SK-N-DZ (cell line): ENCODE measurements around the gene GLT1D1.

Experiments
- DNase-seq: peaks from one replicate; pipeline ENCODE4 v3.0.0-alpha.2; 2015; ENCODE audit warnings: low spot score

GLT1D1 gene

GRCh38 chr12:128961957-128962356 is 108.7 kb downstream of the GLT1D1 start:
- DNase-seq, result no peak

DNA sequence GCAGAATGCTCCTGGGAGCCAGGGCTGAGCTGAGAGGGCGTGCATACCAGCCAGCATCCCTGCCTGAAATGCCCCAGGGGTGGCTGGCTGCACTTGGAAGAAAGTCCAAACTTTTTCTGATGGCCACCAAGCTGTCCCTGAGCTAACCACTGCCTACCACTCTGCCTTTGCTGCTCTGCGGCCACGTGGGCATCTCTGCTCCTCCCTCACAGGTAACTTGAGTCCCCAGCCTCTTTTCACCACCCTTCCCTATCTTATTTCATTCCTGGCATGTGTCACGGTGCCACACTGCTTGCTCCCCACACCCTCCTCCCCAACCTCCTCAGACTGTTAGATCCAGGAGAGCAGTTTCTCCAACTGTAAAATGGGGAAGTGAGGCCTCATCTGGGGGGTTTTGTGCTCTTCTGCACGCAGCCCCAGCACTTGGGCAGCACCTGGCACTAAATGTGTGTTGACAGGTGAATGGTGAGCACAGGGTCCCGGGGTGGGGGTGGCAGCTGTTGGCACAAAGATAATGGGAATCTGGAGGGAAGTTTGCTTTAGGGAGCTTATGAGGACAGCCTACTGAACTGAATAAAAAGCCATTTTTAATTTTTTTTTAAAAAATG is 113.0 kb downstream of the GLT1D1 start:
- DNase-seq, result no peak

- DNase-seq, result no peak
Measured at GRCh38 chr12:128968668-128969067, 115.4 kb downstream of the GLT1D1 start.

DNA sequence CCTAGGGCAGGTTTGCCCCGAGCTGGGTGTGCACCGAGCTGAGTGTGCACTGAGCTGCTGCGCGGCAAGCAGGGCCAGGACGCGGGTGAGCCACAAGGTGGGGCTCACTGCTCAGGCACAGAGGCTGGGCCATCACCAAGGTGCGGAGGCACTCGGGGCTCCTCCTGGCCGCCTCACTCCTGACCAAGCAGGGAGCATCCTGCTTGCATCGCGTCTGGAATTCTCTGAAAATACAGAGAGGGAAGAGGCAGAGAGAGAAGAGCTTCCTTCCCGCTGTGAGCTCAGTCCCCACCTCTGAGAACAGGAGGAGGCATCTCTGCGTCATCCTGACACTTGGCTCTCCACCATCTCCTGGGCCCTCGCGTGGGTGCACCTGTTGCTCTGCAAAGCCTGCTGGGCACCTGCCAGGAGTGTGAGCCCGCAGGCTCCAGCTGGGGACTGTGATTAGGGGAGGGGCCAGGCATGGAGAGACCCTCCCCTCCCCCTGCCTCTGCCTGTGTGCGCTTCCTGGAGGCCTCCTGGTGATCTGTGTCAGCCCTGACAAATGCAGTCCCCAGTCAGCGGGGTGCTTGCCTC is 116.3 kb downstream of the GLT1D1 start:
- DNase-seq, result peak; percentile 79

GRCh38 chr12:128970110-128970509 is 116.8 kb downstream of the GLT1D1 start:
- no peak for DNase-seq

DNA sequence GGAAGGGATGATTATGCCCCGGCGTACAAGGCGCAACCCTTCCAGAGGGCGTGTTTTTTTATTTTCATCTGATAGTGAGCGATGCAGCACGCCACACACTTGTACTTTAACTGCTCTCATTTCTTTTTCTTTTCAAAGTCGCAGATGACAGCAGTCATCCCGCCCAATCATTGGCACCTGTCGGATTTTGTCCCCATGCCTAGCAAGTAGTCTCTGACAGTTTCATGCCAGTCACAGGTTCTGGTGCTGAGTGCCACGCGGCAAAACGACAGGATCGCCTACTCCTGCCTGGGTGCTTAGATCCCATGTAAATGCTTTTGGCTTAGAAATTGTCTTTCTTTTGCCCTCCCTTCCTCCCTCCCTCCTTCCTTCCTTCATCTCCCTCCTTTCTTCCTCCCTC is 117.7 kb downstream of the GLT1D1 start:
- no peak for DNase-seq

DNA sequence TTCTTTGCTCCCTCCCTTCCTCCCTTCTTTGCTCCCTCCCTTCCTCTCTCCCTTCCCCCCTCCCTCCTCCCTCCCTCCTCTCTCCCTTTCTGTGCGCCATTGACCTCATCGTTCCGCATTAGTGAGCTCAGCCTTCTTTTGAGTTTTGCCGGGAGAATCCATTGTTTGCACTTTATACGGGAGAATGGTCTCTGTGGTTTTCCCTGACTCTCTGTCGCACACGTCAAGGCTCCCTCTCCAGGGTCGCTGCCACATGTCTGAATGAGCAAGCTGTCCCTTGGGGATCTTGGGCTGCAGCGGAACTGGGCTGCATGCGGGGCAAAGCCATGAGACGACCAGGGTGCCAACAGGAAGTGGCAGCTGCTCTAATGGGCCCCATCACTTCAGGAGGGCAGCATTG is 118.5 kb downstream of the GLT1D1 start:
- DNase-seq, result no peak

- DNase-seq, result no peak
Measured at GRCh38 chr12:128973883-128974681, 120.8 kb downstream of the GLT1D1 start.

DNA sequence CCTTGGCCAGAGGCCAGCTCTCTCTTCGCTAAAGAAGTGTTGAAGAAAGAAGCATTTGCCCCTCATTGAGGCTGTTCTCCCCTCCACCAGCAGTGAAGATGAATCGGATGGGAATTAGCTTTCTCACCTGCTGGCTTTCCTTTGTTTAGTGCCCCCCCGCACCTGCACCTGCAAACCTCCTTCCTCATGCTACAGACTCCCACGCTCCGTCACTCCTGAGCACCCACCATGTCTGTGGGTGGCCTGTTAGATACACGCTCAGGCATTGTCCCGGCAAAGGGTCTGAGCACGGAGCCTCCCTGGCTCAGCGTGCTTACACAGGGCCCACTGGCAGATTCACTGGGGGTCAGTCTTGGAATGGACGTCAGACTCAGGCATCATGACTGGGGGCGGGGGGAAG is 121.6 kb downstream of the GLT1D1 start:
- no peak for DNase-seq

GRCh38 chr12:128976120-128976738 is 123.0 kb downstream of the GLT1D1 start:
- peak; percentile 33 for DNase-seq

DNA sequence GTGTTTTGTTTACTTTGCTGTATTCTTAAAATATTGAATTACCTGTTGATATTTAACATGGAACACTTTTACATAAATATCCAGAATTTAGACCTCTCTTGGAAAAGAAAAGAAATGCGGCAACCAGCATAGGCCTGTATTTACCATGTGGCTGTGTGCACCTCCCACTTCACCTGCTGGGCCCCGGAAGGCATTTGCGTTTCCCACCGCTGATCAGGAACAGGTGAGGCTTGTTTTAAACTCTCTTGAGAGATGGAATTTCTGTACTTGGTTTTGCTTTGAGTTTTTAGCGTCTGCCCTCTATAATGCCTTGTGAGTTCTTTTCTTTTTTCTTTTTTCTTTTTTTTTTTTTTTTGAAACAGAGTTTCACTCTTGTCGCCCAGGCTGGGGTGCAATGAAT is 124.2 kb downstream of the GLT1D1 start:
- DNase-seq, result no peak

GRCh38 chr12:128978067-128978466 is 124.8 kb downstream of the GLT1D1 start:
- DNase-seq, result no peak

GRCh38 chr12:128980623-128981022 is 127.3 kb downstream of the GLT1D1 start:
- DNase-seq, result no peak

- no peak for DNase-seq
Measured at GRCh38 chr12:128981971-128982533, 128.8 kb downstream of the GLT1D1 start.

DNA sequence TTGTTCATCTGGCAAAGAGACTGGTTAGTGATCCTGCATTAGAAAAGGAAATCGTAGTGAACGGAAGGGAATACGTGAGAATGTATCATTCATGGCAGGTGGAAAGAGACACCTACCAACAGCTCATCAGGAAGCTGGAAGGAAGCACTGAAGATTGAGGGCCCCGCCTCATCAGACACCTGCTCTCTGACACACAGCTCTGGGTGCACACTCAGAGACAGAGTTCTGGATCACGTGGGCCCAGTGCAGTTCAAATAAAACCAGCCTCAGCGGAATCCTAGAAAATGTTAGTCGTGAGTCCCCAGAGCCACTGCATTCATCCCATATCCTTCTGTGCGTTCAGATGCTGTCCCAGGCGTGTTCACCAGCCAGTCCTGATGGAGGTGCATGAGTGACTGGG is 129.7 kb downstream of the GLT1D1 start:
- DNase-seq, result no peak

GRCh38 chr12:128983371-128983770 is 130.1 kb downstream of the GLT1D1 start:
- no peak for DNase-seq

GRCh38 chr12:128986957-128987356 is 133.7 kb downstream of the GLT1D1 start:
- DNase-seq, result no peak

DNA sequence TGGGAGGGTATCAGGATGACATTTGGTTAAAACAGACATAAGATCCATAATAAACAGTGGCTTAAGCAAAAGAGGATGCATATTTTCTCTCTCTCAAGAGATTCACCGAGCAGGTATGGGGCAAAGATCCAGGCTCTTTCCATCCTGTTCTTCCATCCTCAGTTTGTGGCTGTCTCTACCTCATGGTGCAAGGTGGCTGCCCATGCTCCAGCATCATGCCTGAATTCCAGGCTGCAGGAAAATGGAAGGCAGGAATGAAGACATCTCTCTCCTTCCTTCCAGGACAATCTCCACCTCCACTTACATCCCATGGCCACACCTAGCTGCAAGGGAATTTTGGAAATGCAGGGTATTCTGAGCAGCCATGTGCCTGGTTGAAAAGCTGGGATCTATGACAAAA is 136.0 kb downstream of the GLT1D1 start:
- no peak for DNase-seq

GRCh38 chr12:128991716-128992115 is 138.4 kb downstream of the GLT1D1 start:
- no peak for DNase-seq

- no peak for DNase-seq
Measured at GRCh38 chr12:128992116-128992515, 138.8 kb downstream of the GLT1D1 start.

GRCh38 chr12:128992550-128992949 is 139.3 kb downstream of the GLT1D1 start:
- DNase-seq, result no peak

DNA sequence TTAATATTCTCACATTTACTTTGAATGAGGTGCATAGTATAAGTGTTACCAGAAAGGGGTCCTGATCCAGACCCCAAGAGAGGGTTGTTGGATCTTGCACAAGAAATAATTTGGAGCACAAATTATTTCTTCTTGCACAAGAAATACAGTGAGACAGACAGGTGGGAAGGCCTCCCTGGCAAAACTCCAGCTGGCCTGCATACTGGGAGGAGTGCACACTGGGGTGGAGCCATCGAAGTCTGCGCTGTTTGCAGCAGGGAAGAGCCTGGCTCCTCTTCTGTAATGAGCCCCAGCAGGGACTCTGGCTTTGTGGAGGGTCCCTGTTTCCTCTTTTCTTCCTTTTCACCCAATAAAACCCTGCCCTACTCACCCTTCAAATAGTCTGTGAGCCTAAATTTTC is 141.6 kb downstream of the GLT1D1 start:
- DNase-seq, result no peak
